ENCODE data around the gene EEF2K. TPM values are rescaled to one million over a fixed set of nuclear protein-coding genes. Genes with fewer than 3 reads are reported as not detected.

EEF2K gene
- total and polyA plus RNA-seq, 2 donors (not counting 1 experiment from before 2014, with no cell fraction given) = 11.8 to 28.7 TPM

DNA sequence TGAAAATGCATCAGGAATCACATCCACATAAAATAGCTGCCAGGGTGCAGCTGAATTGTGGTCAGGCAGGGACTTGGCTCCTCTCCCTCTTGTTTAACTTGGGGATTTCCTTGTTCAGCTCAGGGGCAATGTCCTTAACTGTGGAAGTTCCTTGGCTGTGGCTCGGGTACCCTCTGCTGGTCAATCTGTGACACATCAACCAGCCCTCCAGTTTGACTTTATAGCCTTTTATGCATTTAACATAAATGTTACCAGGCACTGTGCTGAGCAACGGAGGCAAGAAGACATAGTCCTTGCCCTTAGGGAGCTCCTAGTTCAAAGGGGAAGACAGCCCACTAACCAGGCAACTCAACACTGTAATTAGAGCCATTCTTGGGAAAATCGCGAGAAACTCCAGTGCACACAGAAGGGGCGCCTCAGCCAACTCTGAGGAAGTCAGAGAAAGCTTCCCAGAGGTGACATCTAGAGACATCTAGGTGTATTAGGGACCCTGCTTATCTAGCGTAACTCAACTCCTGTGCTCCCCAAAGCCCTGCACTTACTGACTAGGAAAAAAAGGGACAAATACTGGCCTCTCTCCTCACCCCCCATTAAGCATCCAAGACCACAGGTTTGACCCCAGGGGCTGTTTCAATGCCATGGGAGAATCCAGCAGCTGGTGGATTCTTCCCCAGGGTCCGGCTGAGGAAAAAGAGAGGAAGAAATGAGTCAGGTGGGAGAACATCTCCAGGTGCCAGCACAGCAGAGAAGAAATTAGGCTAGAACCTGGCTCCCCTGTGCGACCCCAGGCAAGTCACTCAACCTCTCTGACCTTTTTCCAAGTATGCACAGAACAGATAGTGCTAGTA is 17.3 kb upstream of the EEF2K start:
- H3K4me1 Mint-ChIP-seq = peaks cover 42% of the 10 kb centered on the region
- Histone ChIP-seq H3K79me2 (ENCODE audit: control insufficient read depth, insufficient read depth, low read length) (no peaks in the 10 kb centered on the region), H3K4me2 (replicated peaks; ENCODE audit: low read depth, low read length, poor library complexity, severe bottlenecking) (peak overlapping the region; percentile 88), H3K4me1 (ENCODE audit: control insufficient read depth in 2 of 2, insufficient read depth in 2 of 2, low read length in 2 of 2) (peaks cover 32 to 40% of the 10 kb centered on the region in 2 donors), H3K27ac (ENCODE audit: low read length in 2 of 2) (peak overlapping the region; percentile 96 to 100), H3K9me3 (ENCODE audit: control extremely low read depth in 1 of 3, control insufficient read depth in 2 of 3, insufficient read depth in 1 of 3, low read length in 2 of 3) (peaks cover 0 to 4% (median 0%) of the 10 kb centered on the region in 3 donors), H3K27me3 (replicated peaks in 1 of 4; ENCODE audit: control extremely low read depth in 1 of 4, control insufficient read depth in 3 of 4, insufficient read depth in 4 of 4, low read length in 3 of 4) (no peaks in the 10 kb centered on the region), H2AFZ (ENCODE audit: insufficient read depth, low read depth, low read length, poor library complexity, severe bottlenecking) (peak overlapping the region; percentile 48), H4K20me1 (ENCODE audit: control insufficient read depth, insufficient read depth, low read length, poor library complexity, severe bottlenecking) (no peaks in the 10 kb centered on the region), H3K9ac (ENCODE audit: low read length) (peak overlapping the region; percentile 71), H3K36me3 (replicated peaks in 1 of 2; ENCODE audit: control extremely low read depth in 1 of 2, control insufficient read depth in 1 of 2, extremely low read depth in 1 of 2, insufficient read depth in 2 of 2, low read length in 1 of 2) (no peaks in the 10 kb centered on the region), H3K4me3 (ENCODE audit: control extremely low read depth in 1 of 5, extremely low read depth in 1 of 5, insufficient read depth in 1 of 5, low read depth in 2 of 5, low read length in 4 of 5) (peak overlapping the region in 4 of 5 experiments; percentile 50 to 70 (median 58))
- peak overlapping the region; percentile 100 for H3K27ac Mint-ChIP-seq
- 7% methylated on average over 4 of the region's 8 CpGs for WGBS (ENCODE audit: insufficient coverage)
- no peaks in the 10 kb centered on the region for H3K27me3 Mint-ChIP-seq
- peak overlapping the region; percentile 99 for H3K4me3 Mint-ChIP-seq
- peaks cover 4% of the 10 kb centered on the region for H3K9me3 Mint-ChIP-seq (ENCODE audit: insufficient read depth)
- DNase-seq = peak; percentile 84
- ATAC-seq (ENCODE audit: low read depth) = no peak
- TF ChIP-seq EZH2 (IDR thresholded peaks at IDR 0.05; ENCODE audit: borderline replicate concordance, insufficient read depth, low read depth, low read length, poor library complexity, severe bottlenecking) = no peak
- TF ChIP-seq, protein P1, sequence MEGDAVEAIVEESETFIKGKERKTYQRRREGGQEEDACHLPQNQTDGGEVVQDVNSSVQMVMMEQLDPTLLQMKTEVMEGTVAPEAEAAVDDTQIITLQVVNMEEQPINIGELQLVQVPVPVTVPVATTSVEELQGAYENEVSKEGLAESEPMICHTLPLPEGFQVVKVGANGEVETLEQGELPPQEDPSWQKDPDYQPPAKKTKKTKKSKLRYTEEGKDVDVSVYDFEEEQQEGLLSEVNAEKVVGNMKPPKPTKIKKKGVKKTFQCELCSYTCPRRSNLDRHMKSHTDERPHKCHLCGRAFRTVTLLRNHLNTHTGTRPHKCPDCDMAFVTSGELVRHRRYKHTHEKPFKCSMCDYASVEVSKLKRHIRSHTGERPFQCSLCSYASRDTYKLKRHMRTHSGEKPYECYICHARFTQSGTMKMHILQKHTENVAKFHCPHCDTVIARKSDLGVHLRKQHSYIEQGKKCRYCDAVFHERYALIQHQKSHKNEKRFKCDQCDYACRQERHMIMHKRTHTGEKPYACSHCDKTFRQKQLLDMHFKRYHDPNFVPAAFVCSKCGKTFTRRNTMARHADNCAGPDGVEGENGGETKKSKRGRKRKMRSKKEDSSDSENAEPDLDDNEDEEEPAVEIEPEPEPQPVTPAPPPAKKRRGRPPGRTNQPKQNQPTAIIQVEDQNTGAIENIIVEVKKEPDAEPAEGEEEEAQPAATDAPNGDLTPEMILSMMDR (IDR thresholded peaks at IDR 0.05) = peak; percentile 77
- POLR2A ChIA-PET = interaction anchor here (0.6 to 5.0 kb wide), 10 partner anchors 17 to 369 kb away, joined by 3 to 28 read pairs (median 7); partner anchors contain the start of genes EEF2K, MOSMO and POLR3E
- intact Hi-C loops (cut with micrococcal nuclease) = loop anchor here (1.0 to 2.0 kb wide), 3 partner anchors 112 to 590 kb away; partner anchors contain the start of genes METTL9 and PDZD9
- CTCF ChIA-PET = interaction anchor here (0.6 to 7.0 kb wide), 24 partner anchors 9 to 1351 kb away, joined by 3 to 97 read pairs (median 4); partner anchors contain the start of genes EEF2K, MOSMO, PDZD9 and POLR3E
